Measurements from ENCODE around the gene PCGF3.
A peak's percentile ranks its signal among the peaks of the same experiment; 100 is the strongest.
"Not testable (repeated sequence)": the region's sequence is repeated elsewhere in the genome, so short reads cannot be mapped to it uniquely, and the experiment has no call there.

The PCGF3 gene

DNA sequence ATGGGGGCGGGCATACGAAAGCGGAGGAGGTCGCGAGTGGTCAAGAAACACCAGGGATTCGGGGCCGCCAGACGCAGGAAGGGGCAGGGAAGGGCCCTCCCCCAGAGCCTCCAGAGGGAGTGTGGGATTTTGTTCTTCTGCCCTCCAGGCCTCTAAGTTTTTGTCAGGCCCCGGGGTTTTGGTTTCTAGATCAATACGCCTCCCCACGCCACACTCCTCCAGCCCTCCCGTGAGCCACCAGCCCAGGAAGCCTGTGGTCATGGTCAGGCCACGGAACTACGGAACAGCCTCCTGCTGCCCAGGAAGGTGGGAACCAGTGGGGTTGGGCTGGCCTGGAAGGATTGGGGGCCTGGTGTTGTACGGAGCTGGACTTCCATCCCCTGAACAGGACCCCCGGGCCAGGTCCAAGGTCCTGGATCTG, 81.9 kb downstream of the PCGF3 start:
- no peak for DNase-seq

DNA sequence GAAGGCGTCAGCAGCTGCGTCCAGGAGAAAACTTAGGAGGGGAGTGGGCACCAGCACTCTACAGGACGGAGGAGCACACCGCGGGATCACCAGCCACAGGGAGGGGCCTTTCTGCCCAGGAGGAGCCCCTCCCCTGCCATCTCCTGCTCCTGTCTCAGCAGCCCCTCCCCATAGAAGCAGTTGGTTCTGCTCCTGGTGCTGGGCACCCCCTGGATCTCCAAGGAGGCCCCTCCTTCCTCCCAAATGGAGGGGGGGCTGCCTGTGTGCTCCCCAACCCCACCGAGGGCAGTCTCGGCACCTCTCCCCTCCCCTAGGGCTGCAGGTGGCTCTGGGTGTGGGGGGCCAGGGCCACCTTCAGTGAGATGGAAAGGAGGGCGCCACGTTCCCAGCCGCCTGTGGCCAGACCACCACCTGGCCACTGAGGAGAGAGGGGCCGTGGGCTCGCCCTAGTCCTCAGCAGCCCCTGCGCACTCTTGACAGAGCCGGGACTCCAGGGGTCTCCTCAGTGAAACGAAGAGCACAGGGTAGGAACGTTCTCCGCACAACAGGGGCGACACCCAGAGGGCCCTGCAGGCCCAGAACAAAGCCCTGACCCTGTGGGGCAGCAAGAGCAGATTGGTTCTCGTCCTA, 82.5 kb downstream of the PCGF3 start:
- no peak for DNase-seq

DNA sequence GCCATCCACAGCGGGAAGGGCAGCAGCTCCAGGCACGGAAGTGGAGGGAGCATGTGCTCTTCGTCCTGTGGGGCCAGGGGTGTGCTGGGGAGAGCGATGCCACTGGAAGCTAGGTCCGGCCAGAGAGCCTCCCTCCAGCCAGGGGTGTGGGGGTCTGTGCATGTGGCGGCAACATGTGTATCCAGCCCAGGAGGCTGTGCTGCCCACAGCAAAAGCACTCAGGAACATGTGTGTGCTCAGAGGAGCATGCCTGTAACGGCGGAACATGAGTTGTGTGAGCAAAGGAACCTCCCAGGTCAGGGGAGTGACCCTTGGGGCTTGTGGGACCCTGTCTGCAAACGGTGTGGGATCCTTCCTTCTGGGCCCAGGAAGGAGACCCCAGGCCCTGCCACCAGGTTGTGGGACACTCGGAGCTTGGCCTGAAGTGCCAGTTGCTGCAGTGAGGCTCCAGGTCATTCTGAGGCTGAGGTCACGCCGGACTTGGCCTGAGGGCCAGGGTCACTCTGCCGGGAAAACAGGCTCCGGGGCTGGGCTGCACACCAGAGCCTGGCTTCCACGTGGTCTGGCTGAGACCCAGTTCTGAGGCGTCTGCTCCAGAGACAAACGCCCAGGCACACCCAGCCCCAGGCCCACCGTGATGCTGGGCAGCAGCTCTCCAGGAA, 83.1 kb downstream of the PCGF3 start:
- no peak for DNase-seq

DNA sequence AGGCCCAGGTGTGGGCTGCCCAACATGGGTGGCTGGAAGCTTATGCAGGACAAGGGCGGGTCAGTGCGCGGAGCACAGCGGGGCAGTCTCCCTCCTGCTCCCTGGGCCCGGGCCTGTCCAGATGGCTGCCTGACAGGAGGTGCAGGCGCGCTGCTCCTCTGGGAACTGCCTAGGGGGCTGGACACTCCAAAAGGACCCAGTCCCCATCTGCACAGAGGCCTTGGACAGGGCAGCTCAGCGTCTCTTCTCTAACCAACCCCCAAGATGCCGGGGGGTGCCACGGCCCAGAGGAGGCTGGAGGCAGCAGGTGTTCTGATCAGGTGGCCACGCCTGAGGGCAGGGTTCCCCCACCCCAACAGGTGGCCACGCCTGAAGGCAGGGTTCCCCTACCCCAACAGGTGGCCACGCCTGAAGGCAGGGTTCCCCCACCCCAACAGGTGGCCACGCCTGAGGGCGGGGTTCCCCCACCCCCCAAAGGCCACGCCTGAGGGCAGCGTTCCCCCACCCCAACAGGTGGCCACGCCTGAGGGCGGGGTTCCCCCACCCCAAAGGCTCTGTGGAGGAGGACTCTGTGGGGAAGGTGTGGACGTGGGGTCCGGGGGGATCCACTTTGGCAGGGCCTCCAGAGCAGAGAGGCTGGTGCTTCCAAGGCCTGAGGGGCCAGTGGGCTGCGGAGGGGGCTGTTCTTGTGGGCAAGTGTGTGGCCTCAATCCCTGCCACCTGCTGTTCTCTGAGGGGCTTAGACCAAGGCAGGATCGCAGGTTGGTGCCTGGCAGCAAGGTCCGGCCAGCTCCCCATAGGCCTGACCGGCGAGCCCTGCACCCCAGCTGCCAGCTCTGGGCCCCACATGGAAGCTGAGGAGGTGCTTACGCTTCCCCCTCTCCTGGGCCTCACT, 84.2 kb downstream of the PCGF3 start:
- no peak for DNase-seq

DNA sequence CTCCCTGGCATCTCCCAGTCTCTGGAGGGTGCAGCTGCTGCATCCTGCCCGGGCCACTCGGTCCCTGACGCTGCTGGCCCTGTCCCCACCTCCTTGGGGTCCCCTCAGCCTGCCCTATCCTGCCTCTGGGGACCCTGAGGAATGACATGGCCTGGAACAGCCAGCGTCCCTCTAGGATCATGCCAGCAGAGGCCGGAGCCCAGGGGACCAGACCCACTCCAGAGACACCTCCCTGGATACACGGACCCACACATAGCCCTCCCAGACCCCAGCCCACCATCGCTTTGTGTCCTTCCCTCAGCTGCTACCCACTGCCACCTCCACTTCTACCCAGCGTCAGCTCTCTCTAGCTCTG, 84.8 kb downstream of the PCGF3 start:
- no peak for DNase-seq

DNA sequence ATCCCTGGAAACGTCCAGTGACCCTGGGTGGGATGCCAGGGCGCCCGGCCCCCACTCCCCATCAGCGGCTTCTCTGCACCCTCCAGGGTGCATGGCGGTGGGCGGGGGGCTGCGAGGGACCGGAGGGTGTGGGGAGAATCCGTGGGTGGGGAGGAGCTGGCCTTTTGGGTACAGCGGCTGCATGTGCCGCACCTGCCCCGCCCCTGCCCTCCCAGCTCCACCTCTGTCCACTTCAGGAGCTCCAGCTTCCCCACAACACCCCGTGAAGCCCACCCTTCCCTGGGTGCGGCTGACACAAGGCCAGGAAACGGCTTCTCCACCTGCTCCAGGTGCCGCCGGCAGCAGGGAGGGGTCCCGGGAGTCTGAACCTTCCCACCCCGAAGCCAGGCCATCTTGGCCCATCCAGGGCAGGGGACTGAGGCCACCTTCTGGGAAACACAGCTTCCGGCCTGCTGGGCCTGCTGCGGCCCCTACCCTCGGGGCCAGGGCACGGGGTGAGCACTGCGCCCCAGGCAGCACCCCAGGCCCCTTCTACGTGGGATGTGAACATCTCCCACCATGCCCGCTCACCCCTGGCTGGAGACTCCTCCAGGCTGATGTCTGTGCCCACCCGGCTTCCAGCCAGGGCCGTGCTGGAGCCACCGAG, 85.7 kb downstream of the PCGF3 start:
- no peak for DNase-seq

DNA sequence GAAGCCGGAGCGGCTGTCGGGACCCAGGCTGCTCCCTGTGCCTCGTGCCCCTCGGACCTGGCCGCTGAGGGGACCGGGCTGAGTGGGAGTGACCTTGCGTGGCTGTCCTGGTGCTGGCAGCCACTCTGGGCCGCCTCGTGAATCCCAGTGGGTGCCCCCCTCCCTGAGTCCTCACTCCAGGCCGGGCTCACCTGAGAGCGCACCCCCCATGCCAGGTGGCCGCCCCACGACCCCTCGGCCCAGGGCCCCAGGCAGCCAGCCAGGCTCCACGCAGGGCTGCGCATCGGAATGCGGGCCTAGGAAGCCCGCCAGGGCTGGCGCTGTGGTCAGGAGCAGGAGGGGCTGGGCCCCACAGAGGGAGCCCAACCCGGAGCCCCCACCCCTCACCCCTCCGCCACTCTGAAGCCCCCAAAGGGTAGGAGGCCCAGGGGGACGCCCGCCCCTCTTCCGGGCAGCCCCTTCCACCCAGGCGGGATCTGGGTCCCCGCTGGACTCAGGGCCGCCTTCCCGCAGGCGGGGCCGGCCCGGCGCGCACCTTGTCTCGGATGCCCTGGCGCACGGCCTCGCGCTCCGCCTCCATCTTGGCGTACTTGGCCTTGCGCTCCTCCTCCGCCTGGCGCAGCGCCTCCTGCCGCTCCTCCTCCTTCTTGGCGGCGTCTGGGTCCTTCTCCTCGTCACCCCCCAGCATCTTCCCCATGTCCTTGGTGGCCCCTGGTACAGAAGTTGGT, 86.4 kb downstream of the PCGF3 start:
- peak; percentile 28 for DNase-seq

DNA sequence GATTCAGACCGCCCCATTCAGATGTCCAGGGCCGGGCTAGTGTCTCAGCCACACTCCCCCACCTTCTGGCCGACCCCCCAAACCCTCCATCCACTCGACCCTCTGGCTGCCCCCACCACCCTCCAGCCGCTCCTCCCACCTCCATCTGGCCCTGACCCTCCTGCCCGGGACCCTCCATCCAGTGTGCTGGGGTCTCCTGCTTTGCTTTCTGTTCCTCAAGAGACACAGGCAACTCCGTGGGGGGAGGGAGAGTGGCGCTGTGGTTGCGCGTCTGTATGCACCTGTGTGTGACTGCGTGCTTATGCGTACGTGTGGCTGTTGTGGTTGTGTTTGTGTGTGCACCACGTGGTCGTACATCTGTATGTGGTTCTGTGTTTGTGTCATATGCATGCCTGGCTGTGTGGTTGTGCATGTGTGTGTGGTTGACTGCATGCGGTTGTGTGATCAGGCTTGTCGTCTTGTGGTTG, 87.0 kb downstream of the PCGF3 start:
- peak; percentile 36 for DNase-seq

DNA sequence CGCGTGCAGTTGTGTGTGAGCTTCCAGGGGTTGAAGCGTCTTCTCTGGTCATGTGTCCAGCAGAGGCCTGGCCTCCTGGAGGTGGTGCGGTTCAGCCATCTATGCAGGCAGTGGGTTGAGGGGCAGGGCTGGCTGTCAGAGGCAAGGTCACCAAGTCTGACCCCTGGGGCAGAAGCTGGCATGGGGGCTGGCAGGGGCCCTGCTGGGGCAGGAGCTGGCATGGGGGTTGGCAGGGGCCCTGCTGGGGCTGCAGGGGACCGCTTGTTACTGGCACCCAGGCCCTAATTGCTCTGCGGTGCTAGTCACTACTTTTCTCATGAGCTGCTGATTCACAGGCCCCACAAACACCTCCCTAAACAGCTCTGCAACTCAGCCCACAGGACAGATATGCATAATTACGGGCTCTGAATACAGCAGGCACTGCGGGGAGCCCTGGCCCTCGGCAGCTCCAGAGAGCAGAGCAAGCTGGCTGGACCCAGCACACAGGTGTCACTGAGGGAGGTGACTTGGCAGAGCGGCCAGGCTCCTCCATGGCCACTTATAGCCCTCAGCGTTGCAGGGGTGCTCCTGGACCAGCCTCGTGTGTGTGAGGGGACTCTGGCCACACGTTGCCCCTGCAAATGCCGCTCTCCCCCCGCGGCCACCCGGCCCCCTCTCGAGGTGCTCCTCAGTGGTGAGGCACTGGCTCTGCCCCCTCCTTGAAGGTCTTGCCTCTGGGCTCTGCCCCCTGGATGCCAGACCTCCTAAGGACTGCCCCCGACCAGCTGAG, 87.6 kb downstream of the PCGF3 start:
- no peak for DNase-seq

DNA sequence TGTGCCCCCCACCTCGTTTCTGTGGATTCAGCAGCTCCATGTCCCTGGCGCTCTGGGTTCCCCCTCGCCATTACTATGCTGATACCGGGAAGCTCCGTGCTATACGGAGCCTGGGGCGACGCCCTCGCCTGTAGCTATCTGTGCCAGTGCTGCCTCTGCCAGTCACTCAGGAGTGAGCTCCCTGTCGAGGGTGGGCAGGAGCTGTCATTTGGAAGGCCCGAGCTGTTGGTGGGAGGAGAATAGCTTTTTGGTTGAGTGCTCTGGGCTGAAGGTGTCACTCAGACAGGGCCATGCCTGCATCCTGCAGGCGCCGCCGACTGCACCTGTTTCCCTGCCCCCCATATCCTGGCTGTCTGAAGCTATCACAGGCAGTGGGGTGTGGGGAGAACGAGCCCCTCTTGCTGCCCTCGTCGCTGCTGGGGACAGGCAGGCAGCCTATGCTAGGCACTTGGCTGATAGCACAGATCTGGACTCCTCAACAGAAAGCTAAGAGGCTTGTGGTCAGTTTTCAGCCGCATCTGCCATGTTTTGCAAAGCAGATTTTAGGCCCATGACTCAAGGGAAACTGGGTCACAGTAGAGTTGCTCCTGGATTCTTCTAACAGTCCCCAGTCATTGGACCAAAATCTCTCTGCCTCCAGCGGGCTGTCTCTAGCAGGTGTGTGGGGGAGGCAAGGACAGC, 88.4 kb downstream of the PCGF3 start:
- no peak for DNase-seq

DNA sequence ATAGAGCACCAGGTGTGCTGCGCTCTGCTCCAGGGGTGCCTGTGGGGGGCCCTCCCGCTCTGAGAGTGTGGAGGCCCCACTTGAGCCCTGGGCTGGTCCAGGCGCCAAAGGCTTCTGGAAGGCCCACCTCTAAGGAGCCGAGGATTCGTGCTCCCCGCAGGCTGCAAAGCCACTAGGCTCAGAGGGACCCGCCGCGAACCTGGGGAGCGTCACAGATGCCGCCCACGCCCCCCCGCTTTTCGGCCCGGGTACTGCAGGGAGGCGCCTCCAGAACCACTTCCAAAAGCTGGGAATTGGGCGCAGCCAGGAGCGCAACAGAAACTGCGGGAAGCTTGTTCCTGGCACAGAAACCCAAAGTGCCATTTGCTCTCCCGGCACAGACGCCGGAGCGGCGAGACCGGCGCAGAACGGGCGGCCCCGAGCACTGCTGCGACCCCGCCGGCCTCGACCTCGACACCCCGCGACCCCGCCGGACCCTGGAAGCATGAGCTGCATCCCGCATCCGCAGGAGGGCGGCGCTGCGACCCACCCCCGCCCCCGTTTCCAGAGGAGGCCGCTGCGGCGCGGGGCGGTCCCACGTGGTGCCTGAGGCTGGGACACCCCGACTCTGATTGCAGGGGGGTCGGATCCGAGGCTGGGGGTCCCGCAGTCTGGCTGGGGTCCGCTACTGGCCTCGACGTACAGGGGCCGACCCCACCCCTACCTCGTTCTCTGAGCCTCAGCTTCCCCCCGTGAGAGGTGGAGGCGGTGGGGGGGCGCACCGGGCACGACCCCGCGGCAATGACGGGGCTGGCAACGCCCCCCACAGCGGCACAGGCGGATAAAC, 89.5 kb downstream of the PCGF3 start:
- no peak for DNase-seq

DNA sequence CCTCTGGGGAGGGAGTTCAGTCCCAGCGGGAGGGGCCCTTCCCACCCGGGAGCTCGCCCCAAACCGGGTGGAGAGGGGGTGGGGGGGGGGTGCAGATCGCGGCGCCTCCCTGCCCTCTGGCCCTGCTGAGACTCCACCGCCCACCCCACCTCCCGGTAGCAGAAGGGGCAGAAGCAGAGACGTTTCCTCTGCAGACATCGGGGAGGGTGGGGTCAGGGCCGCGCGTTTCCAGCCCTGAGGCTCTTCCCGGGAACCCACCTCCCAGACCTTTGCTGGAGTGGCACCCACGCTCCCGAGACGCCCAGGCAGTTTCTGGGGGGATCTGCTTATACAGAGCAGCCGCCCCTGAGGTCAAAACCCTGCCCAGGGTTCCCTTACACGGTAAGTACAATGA, 90.1 kb downstream of the PCGF3 start:
- no peak for DNase-seq

DNA sequence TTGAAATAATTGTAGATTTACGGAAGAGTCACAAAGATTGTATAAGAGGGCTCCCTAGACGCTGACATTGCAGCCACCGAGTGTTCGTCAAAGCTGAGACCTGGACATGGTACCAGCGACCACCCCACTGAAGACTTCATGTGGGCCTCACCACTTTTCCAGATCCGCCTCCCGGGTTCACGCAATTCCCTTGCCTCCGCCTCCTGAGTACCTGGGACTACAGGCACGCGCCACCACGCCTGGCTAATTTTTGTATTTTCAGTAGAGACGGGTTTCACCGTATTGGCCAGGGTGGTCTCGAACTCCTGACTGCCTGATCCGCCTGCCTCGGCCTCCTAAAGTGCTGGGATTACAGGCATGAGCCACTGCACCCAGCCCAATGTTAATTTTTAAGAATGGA, 90.6 kb downstream of the PCGF3 start:
- DNase-seq: no peak

DNA sequence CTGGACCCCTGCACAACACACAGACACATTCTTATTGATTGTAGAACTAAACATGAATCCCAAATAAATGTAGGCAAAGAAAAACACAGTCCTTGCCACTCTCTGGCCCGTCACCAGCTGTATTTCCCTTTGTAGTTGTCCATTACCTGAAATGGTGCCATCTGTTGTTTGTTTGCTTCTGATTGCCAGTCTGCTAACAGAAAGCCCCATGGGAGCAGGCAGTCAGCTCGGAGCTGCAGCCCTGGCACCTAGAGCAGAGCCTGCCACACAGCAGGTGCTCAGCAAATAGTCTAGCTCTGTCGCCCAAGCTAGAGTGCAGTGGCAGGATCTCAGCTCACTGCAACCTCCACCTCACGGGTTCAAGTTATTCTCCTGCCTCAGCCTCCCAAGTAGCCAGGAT, 91.4 kb downstream of the PCGF3 start:
- DNase-seq: no peak

DNA sequence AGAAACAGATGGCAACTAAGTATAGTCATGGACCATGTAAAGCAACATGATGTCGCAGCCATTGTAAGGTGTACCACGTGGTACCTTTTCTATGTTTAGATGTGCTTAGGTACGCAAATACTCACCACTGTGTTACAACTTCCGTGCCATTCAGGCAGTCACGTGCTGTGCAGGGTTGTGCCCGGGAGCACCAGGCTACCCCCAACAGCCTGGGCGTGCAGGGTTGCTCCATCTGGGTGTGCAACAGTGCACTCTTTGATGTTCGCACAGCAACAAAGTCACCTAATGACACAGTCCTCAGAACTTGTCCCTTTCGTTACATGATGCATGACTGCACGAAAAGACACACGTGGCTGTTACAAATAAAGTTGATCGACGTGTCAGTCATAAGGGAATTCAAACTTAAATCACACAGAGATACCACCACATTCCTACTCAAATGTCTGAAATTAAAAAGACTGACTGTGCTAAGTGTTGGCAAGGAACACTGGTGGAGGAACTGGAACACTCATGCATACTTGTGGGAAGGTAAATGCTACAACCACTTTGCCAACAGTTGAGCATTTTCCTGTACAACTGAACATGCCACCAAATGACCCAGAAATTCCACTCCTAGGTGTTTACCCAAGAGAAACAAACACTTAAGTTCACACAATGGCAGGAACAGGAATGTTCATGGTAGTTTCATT, 95.9 kb downstream of the PCGF3 start:
- DNase-seq: no peak

DNA sequence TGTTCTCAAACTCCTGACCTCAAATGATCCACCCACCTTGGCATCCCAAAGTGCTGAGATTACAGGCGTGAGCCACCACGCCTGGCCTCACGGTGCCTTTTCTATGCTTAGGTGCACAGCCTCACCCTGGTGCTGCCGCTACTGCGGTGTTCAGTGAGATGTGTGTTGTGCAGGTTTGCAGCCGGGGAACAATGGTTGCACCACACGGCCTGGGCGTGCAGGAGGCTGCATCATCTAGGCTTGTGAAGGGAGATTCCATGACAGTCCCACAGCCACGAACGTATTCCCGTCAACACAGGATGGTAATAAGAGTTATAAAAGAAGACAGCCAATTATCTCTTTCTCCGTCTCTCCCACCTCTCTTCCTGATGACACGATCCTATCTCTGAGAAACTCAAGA, 98.3 kb downstream of the PCGF3 start:
- DNase-seq: no peak

DNA sequence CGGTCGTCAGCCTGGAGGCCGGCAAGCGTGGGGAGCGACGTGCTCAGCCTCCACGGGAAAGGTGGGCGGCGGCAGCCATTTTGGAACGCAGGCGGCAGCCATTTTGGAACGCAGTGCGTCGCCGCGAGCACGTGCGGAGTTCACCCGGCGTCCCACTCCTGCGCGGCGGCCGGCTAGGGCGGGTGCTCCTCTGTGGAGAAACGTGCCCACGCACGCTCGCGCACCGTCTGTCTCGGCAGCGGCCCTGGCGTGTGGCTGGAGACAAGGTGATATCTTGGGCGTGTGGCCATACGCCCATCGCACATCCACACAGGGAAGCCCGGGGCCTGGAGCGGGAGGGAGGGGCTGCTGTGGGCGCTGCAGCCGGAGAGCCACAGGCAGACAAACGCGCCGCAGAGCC, 99.2 kb downstream of the PCGF3 start:
- no peak for DNase-seq

DNA sequence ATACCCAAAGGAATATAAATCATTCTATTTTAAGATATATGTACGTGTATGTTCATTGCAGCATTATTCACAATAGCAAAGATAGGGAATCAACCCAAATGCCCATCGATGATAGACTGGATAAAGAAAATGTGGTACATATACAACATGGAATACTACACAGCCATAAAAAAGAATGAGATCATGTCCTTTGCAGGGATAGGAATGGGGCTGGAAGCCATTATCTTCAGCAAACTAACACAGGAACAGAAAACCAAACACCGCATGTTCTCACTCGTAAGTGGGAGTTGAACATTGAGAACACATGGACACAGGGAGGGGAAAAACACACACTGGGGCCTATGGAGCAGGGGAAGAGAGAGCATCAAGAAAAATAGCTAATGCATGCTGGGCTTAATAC, 101.3 kb downstream of the PCGF3 start:
- not testable (repeated sequence) for DNase-seq

DNA sequence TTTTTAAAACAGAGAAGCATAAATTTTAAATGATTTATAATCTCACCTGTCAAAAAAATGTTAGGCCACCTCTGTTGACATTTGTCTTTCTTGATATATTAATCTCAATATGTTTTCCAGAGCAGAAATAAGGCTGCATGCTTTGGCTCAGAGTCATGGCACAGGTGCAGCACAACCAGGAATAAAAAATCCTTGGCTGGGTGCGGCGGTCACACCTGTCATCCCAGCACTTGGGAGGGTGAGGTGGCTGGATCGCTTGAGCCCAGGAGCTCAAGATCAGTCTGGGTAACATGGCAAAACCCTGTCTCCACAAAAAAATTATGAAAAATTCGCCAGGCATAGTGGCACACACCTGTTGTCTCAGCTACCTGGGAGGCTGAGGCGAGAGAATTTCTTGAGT, 102.2 kb downstream of the PCGF3 start:
- no peak for DNase-seq

Measured in central memory CD4-positive, alpha-beta T cell (primary cell).